ENCODE measurements around the gene SLC35B2. TPM values are rescaled to one million over a fixed set of nuclear protein-coding genes. Genes with fewer than 3 reads are reported as not detected.

The SLC35B2 gene
- polyA plus RNA-seq, 1 donor from 2014 or later: 42.6 TPM

- Mint-ChIP-seq H3K4me3 (peak overlapping the region; percentile 87 to 95 (median 92)), H3K36me3 (peaks cover 10% of the 10 kb centered on the region), H3K9me3 (no peaks in the 10 kb centered on the region), H3K27me3 (peaks cover 3% of the 10 kb centered on the region), H3K27ac (peak overlapping the region; percentile 88 to 98 (median 93)), H3K4me1 (peaks cover 45 to 70% (median 51%) of the 10 kb centered on the region in 3 donors)
These were observed 1.2 kb downstream of the SLC35B2 start for GRCh38 chr6:44255871-44256774.

GRCh38 chr6:44255105-44255808 is 2.1 kb downstream of the SLC35B2 start:
- peak overlapping the region; percentile 88 to 98 (median 93) for H3K27ac Mint-ChIP-seq
- H3K36me3 Mint-ChIP-seq: peaks cover 7% of the 10 kb centered on the region
- H3K4me3 Mint-ChIP-seq: peak overlapping the region; percentile 24 to 95 (median 90)
- no peaks in the 10 kb centered on the region for H3K9me3 Mint-ChIP-seq
- H3K4me1 Mint-ChIP-seq: peaks cover 40 to 67% (median 43%) of the 10 kb centered on the region in 3 donors
- H3K27me3 Mint-ChIP-seq: peaks cover 3% of the 10 kb centered on the region

- H3K36me3 Mint-ChIP-seq: peaks cover 10% of the 10 kb centered on the region
- peak overlapping the region; percentile 14 to 98 (median 88) for H3K27ac Mint-ChIP-seq
- H3K4me1 Mint-ChIP-seq: peaks cover 46 to 71% (median 51%) of the 10 kb centered on the region in 3 donors
- peaks cover 3% of the 10 kb centered on the region for H3K27me3 Mint-ChIP-seq
- peak overlapping the region; percentile 52 to 95 (median 58) for H3K4me3 Mint-ChIP-seq
- no peaks in the 10 kb centered on the region for H3K9me3 Mint-ChIP-seq
These were observed 2.9 kb downstream of the SLC35B2 start for GRCh38 chr6:44254191-44255104.

GRCh38 chr6:44253307-44254101 is 3.8 kb downstream of the SLC35B2 start:
- H3K36me3 Mint-ChIP-seq: peaks cover 8% of the 10 kb centered on the region
- peak overlapping the region in 3 of 4 donors; percentile 18 to 95 (median 39) for H3K4me3 Mint-ChIP-seq
- peaks cover 3% of the 10 kb centered on the region for H3K27me3 Mint-ChIP-seq

GRCh38 chr6:44251576-44252524 is 5.5 kb downstream of the SLC35B2 start:
- Mint-ChIP-seq H3K36me3 (peaks cover 10% of the 10 kb centered on the region), H3K27me3 (peaks cover 2% of the 10 kb centered on the region), H3K27ac (peak overlapping the region; percentile 1 to 98 (median 71)), H3K4me3 (peak overlapping the region in 1 of 4 donors; percentile 95), H3K9me3 (no peaks in the 10 kb centered on the region), H3K4me1 (peaks cover 47 to 64% (median 49%) of the 10 kb centered on the region in 3 donors)

More at GRCh38 chr6:44253307-44254101, 3.8 kb downstream of the SLC35B2 start:
- Mint-ChIP-seq H3K4me1 (peaks cover 51 to 69% (median 53%) of the 10 kb centered on the region in 3 donors), H3K9me3 (no peaks in the 10 kb centered on the region), H3K27ac (peak overlapping the region; percentile 40 to 98 (median 93))

GRCh38 chr6:44250718-44251123 is 6.6 kb downstream of the SLC35B2 start:
- Mint-ChIP-seq H3K9me3 (no peaks in the 10 kb centered on the region), H3K27ac (peak overlapping the region in 1 of 3 donors; percentile 98), H3K4me1 (peaks cover 41 to 56% (median 44%) of the 10 kb centered on the region in 3 donors), H3K36me3 (peaks cover 10% of the 10 kb centered on the region), H3K4me3 (peak overlapping the region in 1 of 4 donors; percentile 95), H3K27me3 (peaks cover 4% of the 10 kb centered on the region)

GRCh38 chr6:44250067-44250717 is 7.1 kb downstream of the SLC35B2 start:
- Mint-ChIP-seq H3K27ac (peak overlapping the region in 2 of 3 donors; percentile 64 to 98), H3K9me3 (no peaks in the 10 kb centered on the region), H3K27me3 (peaks cover 4% of the 10 kb centered on the region), H3K4me1 (peaks cover 36 to 56% (median 41%) of the 10 kb centered on the region in 3 donors), H3K36me3 (peaks cover 10% of the 10 kb centered on the region), H3K4me3 (peak overlapping the region in 2 of 4 donors; percentile 57 to 95)

- H3K36me3 Mint-ChIP-seq: peaks cover 8% of the 10 kb centered on the region
- no peaks in the 10 kb centered on the region for H3K9me3 Mint-ChIP-seq
- peak overlapping the region; percentile 95 to 100 (median 99) for H3K4me3 Mint-ChIP-seq
- peak overlapping the region in 2 of 3 donors; percentile 98 to 99 for H3K27ac Mint-ChIP-seq
- peaks cover 4% of the 10 kb centered on the region for H3K27me3 Mint-ChIP-seq
- H3K4me1 Mint-ChIP-seq: peaks cover 34 to 50% (median 34%) of the 10 kb centered on the region in 3 donors
These were observed 8.1 kb downstream of the SLC35B2 start for GRCh38 chr6:44249082-44249748.

- Mint-ChIP-seq H3K36me3 (peaks cover 8% of the 10 kb centered on the region), H3K27me3 (peaks cover 4% of the 10 kb centered on the region), H3K4me3 (peak overlapping the region; percentile 95 to 100 (median 99)), H3K9me3 (no peaks in the 10 kb centered on the region), H3K27ac (peak overlapping the region in 2 of 3 donors; percentile 98 to 99), H3K4me1 (peaks cover 31 to 46% (median 34%) of the 10 kb centered on the region in 3 donors)
These were observed 8.7 kb downstream of the SLC35B2 start for GRCh38 chr6:44248579-44248978.

- Mint-ChIP-seq H3K27me3 (peaks cover 4% of the 10 kb centered on the region), H3K4me3 (peak overlapping the region; percentile 95 to 100 (median 99)), H3K36me3 (peaks cover 7% of the 10 kb centered on the region), H3K4me1 (peaks cover 25 to 37% (median 26%) of the 10 kb centered on the region in 3 donors), H3K27ac (peak overlapping the region; percentile 98 to 100 (median 99)), H3K9me3 (no peaks in the 10 kb centered on the region)
These were observed 9.7 kb downstream of the SLC35B2 start for GRCh38 chr6:44247338-44248302.
